Endothelial cell (in vitro differentiated cells): ENCODE data around the gene PAX3. TPM values are rescaled to one million over a fixed set of nuclear protein-coding genes. Genes with fewer than 3 reads are reported as not detected.

Source experiments
- DNase-seq: peaks from one replicate; pipeline ENCODE4 v3.0.0; 2021; ENCODE audit warnings: low spot score
- H3K27ac Mint-ChIP-seq: one replicate; pipeline ENCODE4 v1.8.0; 2021; ENCODE audit warnings: mixed read lengths, inconsistent platforms; ENCODE audit not compliant: unreplicated experiment
- H3K27me3 Mint-ChIP-seq: one replicate; pipeline ENCODE4 v1.8.0; 2021; ENCODE audit warnings: mild to moderate bottlenecking, moderate library complexity, mixed read lengths, inconsistent platforms; ENCODE audit not compliant: unreplicated experiment
- H3K36me3 Mint-ChIP-seq: one replicate; pipeline ENCODE4 v1.8.0; 2021; ENCODE audit warnings: mild to moderate bottlenecking, low read depth, mixed read lengths, inconsistent platforms; ENCODE audit not compliant: unreplicated experiment
- H3K4me1 Mint-ChIP-seq: one replicate; pipeline ENCODE4 v1.8.0; 2021; ENCODE audit warnings: mild to moderate bottlenecking, mixed read lengths, inconsistent platforms; ENCODE audit not compliant: unreplicated experiment
- H3K4me3 Mint-ChIP-seq: one replicate; pipeline ENCODE4 v1.8.0; 2021; ENCODE audit warnings: mild to moderate bottlenecking, mixed read lengths, inconsistent platforms; ENCODE audit not compliant: unreplicated experiment
- H3K9me3 Mint-ChIP-seq: one replicate; pipeline ENCODE4 v1.8.0; 2021; ENCODE audit warnings: mixed read lengths, inconsistent platforms; ENCODE audit not compliant: unreplicated experiment
- total RNA-seq: library from RNA; stranded (reverse); fragmentation: NEBNext Ultra II Directional; extraction: Animal tissue kit (Norgen Biotek cat#: 25700); gene quantifications from one replicate; pipeline ENCODE4 v1.2.1, GENCODE V29; 2021; ENCODE audit not compliant: unreplicated experiment
- TF ChIP-seq, protein P1 (sequence below): fragments of 200-600 bp; sonication (generic); IDR thresholded peaks from one replicate; pipeline ENCODE4 v1.5.0; 2021; ENCODE audit warnings: antibody characterized with exemption; ENCODE audit not compliant: unreplicated experiment

Gene PAX3
- total RNA-seq, 1 donor from 2014 or later: 16.5 TPM

DNA sequence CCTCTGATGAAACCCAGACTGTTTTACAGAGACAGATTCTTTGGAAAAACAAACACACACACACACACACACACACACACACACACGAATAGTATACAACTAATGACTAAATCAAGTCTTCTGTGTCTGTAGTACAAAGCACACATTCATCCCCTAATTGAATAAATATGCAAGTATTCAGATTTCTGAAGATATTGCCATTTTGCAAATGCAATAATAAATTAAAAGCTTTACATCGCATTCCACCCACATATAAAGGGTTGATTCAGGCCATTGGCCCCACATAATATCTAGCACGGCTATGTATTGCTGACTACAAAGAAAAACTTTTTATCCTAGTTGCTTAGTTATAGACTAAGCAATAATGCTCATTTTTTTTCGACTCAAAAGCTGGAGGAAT lies 86.2 kb downstream of the PAX3 start:
- H3K9me3 Mint-ChIP-seq: no peaks in the 10 kb centered on the region
- DNase-seq: no peak
- TF ChIP-seq, protein P1, sequence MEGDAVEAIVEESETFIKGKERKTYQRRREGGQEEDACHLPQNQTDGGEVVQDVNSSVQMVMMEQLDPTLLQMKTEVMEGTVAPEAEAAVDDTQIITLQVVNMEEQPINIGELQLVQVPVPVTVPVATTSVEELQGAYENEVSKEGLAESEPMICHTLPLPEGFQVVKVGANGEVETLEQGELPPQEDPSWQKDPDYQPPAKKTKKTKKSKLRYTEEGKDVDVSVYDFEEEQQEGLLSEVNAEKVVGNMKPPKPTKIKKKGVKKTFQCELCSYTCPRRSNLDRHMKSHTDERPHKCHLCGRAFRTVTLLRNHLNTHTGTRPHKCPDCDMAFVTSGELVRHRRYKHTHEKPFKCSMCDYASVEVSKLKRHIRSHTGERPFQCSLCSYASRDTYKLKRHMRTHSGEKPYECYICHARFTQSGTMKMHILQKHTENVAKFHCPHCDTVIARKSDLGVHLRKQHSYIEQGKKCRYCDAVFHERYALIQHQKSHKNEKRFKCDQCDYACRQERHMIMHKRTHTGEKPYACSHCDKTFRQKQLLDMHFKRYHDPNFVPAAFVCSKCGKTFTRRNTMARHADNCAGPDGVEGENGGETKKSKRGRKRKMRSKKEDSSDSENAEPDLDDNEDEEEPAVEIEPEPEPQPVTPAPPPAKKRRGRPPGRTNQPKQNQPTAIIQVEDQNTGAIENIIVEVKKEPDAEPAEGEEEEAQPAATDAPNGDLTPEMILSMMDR: no peak
- peaks cover 3% of the 10 kb centered on the region for H3K27me3 Mint-ChIP-seq
- H3K27ac Mint-ChIP-seq: no peak overlapping the region
- H3K4me3 Mint-ChIP-seq: no peak overlapping the region
- no peaks in the 10 kb centered on the region for H3K4me1 Mint-ChIP-seq
- no peaks in the 10 kb centered on the region for H3K36me3 Mint-ChIP-seq

DNA sequence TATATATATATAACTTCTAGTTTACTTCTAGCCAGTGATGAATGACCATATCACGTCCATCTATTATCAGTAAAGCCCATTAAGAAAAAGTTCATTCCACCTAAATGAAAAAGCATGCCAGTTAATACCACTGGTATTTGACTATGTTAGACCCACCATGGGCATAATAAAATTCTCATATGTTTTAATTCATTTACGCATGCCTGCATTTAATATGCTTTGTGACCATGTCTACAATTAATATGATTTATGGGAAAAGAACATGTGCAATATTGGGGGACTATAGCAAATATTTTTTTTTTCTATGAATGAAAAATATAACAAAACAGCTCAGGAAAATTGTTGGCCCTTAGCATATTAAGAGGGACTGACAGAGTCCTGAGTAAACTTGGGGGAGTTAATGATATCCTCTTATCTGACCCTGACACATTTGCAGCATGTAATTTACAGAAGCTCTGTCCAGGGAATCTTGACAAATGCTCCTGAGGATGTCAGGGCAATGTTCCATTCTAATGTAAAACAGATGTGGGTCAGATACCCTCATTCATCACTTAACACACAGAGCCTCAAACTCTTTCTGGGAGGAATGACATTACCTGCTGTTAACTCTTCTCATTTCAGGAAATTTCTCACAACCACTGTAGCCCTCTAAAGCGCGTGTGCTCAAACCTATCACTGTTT lies 90.6 kb downstream of the PAX3 start:
- Mint-ChIP-seq H3K36me3 (no peaks in the 10 kb centered on the region), H3K4me1 (peaks cover 13% of the 10 kb centered on the region), H3K27ac (no peak overlapping the region), H3K9me3 (no peaks in the 10 kb centered on the region), H3K4me3 (no peak overlapping the region), H3K27me3 (no peaks in the 10 kb centered on the region)
- DNase-seq: no peak
- TF ChIP-seq, protein P1: no peak

DNA sequence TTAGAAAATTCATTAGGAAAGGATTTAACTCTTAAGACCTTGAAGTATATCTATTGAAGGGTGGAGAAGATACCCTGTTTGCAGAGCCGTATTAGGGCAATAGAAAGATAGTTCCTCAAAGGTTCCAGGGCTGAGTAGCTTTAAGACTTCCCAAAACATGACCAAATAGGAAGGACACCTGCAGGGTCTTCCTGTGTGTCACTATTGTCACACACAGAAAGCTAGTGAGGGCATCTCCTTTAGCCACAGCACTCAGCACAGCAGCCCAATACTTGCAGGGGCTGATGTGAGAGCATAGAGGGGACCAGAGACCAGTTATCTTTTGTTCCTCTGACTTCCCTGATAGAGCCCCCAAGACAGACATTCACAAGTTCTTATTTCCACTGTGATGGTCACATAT lies 93.7 kb downstream of the PAX3 start:
- peaks cover 3% of the 10 kb centered on the region for H3K27me3 Mint-ChIP-seq
- no peak overlapping the region for H3K4me3 Mint-ChIP-seq
- no peak for DNase-seq
- H3K36me3 Mint-ChIP-seq: no peaks in the 10 kb centered on the region
- H3K27ac Mint-ChIP-seq: no peak overlapping the region
- TF ChIP-seq, protein P1: no peak
- H3K4me1 Mint-ChIP-seq: peaks cover 41% of the 10 kb centered on the region
- H3K9me3 Mint-ChIP-seq: no peaks in the 10 kb centered on the region

DNA sequence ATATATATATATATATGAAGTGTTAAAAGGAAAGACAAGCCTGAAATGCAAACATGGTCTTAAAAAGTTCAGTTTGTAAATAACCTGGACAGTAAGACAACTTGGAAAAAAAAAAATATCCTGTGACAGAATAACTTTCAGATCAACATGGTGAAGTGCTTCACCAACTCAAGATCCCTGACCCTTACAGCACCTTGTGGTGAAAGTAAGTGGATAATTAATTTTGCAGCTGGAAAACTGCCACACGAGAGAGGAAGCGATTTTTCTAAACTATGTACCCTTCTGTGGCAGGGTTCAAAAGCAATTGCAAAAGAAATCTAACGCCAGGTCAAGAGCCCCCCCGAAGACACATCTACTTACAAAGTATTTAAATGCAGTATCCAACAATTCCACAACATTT lies 95.8 kb downstream of the PAX3 start:
- H3K4me1 Mint-ChIP-seq: peaks cover 44% of the 10 kb centered on the region
- TF ChIP-seq, protein P1: no peak
- no peak overlapping the region for H3K4me3 Mint-ChIP-seq
- no peak for DNase-seq
- no peaks in the 10 kb centered on the region for H3K9me3 Mint-ChIP-seq
- H3K27me3 Mint-ChIP-seq: peaks cover 3% of the 10 kb centered on the region
- no peaks in the 10 kb centered on the region for H3K36me3 Mint-ChIP-seq
- H3K27ac Mint-ChIP-seq: no peak overlapping the region

DNA sequence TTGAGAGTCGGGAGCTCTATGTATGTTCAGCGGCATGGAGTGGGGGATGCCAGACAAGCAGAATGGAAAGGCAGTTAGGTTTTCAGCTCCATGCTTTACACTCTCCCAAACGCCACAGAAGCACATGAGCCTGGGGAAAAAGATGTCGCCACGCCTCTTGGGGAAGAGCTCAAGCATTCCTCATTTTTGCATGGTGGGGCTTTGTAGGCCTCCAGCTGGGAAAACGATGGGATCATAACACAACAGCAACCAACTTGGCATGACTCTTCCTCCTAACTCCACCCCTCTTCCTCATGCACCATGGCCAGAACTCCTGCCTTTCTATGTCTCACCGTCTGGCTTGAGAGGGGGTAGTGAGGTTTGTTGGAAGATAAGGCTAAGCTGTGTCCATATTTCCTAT lies 102.6 kb downstream of the PAX3 start:
- Mint-ChIP-seq H3K4me1 (peaks cover 28% of the 10 kb centered on the region), H3K27me3 (peaks cover 6% of the 10 kb centered on the region), H3K9me3 (no peaks in the 10 kb centered on the region), H3K4me3 (no peak overlapping the region), H3K27ac (no peak overlapping the region), H3K36me3 (no peaks in the 10 kb centered on the region)
- TF ChIP-seq, protein P1: no peak
- DNase-seq: no peak
